H1 (cell line): ENCODE measurements around the gene GLOD4. TPM values are rescaled to one million over a fixed set of nuclear protein-coding genes. Genes with fewer than 3 reads are reported as not detected.

Experiments
- CTCF ChIA-PET: fragments of 300-600 bp; sonication (Branson Sonifier 250); formaldehyde crosslinking; loops from one replicate; lab custom pipeline; 2021; ENCODE audit not compliant: partially characterized antibody; lab: Charles Lee
- POLR2A ChIA-PET: fragments of 300-600 bp; sonication (Branson Sonifier 250); formaldehyde crosslinking; loops from one replicate; lab custom pipeline; 2021; ENCODE audit warnings: inconsistent platforms; ENCODE audit not compliant: partially characterized antibody; lab: Charles Lee
- DNase-seq, 2 experiments: peaks; one replicate each; pipeline versions ENCODE4 v3.0.0 to v3.0.0-alpha.2; 2010 to 2022; ENCODE audit warnings: low spot score in 2 of 2, low read depth in 1 of 2, mixed read lengths in 1 of 2
- FAIRE-seq: peaks from 2 replicates; lab custom pipeline; 2011; peaks lifted over from hg19 to GRCh38; lab: Jason Lieb, UNC
- H2AFZ ChIP-seq: 2 replicates; pipeline ENCODE4 v1.8.1; 2012; ENCODE audit warnings: low read length, inconsistent platforms
- H2AK5ac ChIP-seq: 2 replicates; pipeline ENCODE4 v1.6.1; 2013; ENCODE audit warnings: low read depth, low read length
- H2BK120ac ChIP-seq: replicated peaks from 2 replicates; pipeline ENCODE3; 2013; ENCODE audit warnings: low read depth, low read length, inconsistent platforms
- H2BK12ac ChIP-seq: 2 replicates; pipeline ENCODE4 v1.6.1; 2013; ENCODE audit warnings: low read depth, low read length
- H2BK15ac ChIP-seq: 2 replicates; pipeline ENCODE4 v1.6.1; 2013; ENCODE audit warnings: low read length
- H2BK20ac ChIP-seq: 2 replicates; pipeline ENCODE4 v1.6.1; 2013; ENCODE audit warnings: low read length
- H2BK5ac ChIP-seq: 2 replicates; pipeline ENCODE4 v1.6.1; 2013; ENCODE audit warnings: low read depth, low read length
- H3K14ac ChIP-seq: 2 replicates; pipeline ENCODE4 v1.6.1; 2013; ENCODE audit warnings: inconsistent platforms; ENCODE audit not compliant: insufficient read length
- H3K18ac ChIP-seq: 2 replicates; pipeline ENCODE4 v1.6.1; 2013; ENCODE audit warnings: low read length; ENCODE audit errors: extremely low read depth
- H3K23ac ChIP-seq: 2 replicates; pipeline ENCODE4 v1.6.1; 2013; ENCODE audit warnings: inconsistent platforms; ENCODE audit not compliant: insufficient read length
- H3K23me2 ChIP-seq: 2 replicates; pipeline ENCODE4 v1.6.1; 2013; ENCODE audit warnings: low read depth, low read length
- H3K27ac ChIP-seq: 2 replicates; pipeline ENCODE4 v1.6.1; 2011; ENCODE audit warnings: low read depth, low read length, inconsistent platforms
- H3K27me3 ChIP-seq, 4 experiments: replicated peaks in 1 of 4; 1 replicate in 1 of 4; 2 replicates in 3 of 4; pipeline versions ENCODE4 v1.6.1 to v1.8.1; 2011 to 2013; ENCODE audit warnings: low read length in 3 of 4, mild to moderate bottlenecking in 3 of 4, inconsistent platforms in 2 of 4, mixed read lengths in 2 of 4, moderate library complexity in 1 of 4; ENCODE audit not compliant: control insufficient read depth in 3 of 4, insufficient read depth in 3 of 4; ENCODE audit errors: extremely low read depth in 1 of 4
- H3K36me3 ChIP-seq, 4 experiments: 2 replicates each; pipeline versions ENCODE4 v1.6.1 to v1.8.1; 2011 to 2013; ENCODE audit warnings: mild to moderate bottlenecking in 4 of 4, low read length in 3 of 4, moderate library complexity in 2 of 4, control low read depth in 1 of 4, inconsistent platforms in 1 of 4; ENCODE audit not compliant: insufficient read depth in 4 of 4, control insufficient read depth in 2 of 4
- H3K4ac ChIP-seq: replicated peaks from 2 replicates; pipeline ENCODE3; 2013; ENCODE audit warnings: low read length, low read depth, mixed read lengths, inconsistent platforms; ENCODE audit not compliant: insufficient read length
- H3K4me1 ChIP-seq, 4 experiments: replicated peaks in 1 of 4; 1 replicate in 1 of 4; 2 replicates in 3 of 4; pipeline versions ENCODE4 v1.6.1 to v1.8.1; 2011 to 2013; ENCODE audit warnings: low read length in 3 of 4, inconsistent platforms in 2 of 4, mixed read lengths in 1 of 4; ENCODE audit not compliant: insufficient read depth in 4 of 4, control insufficient read depth in 3 of 4
- H3K4me2 ChIP-seq, 2 experiments: 2 replicates each; pipeline versions ENCODE4 v1.6.1 to v1.8.1; 2011 to 2013; ENCODE audit warnings: low read depth in 2 of 2, low read length in 2 of 2, control low read depth in 1 of 2, inconsistent platforms in 1 of 2, mild to moderate bottlenecking in 1 of 2; ENCODE audit not compliant: insufficient read depth in 1 of 2
- H3K4me3 ChIP-seq, 4 experiments: fragments of 200-600, 300-600 bp in 1 of 4; sonication (generic), shearing (Covaris generic), sonication (Bioruptor Twin) in 1 of 4; 2 replicates each; pipeline versions ENCODE4 v1.5.1 to v1.8.1; 2011 to 2016; ENCODE audit warnings: low read length in 4 of 4, low read depth in 3 of 4, control low read depth in 2 of 4, inconsistent platforms in 2 of 4, mild to moderate bottlenecking in 2 of 4, mixed read lengths in 1 of 4, moderate library complexity in 1 of 4; ENCODE audit not compliant: insufficient read depth in 2 of 4; ENCODE audit errors: extremely low read depth in 1 of 4
- H3K56ac ChIP-seq: replicated peaks from 2 replicates; pipeline ENCODE3; 2013; ENCODE audit warnings: low read depth, mild to moderate bottlenecking, mixed read lengths, low read length, inconsistent platforms; ENCODE audit not compliant: insufficient read length
- H3K79me1 ChIP-seq: 2 replicates; pipeline ENCODE4 v1.6.1; 2013; ENCODE audit warnings: low read depth, low read length, control low read depth
- H3K79me2 ChIP-seq, 2 experiments: 2 replicates each; pipeline versions ENCODE4 v1.6.1 to v1.8.1; 2012 to 2013; ENCODE audit warnings: low read length in 2 of 2, mild to moderate bottlenecking in 2 of 2, inconsistent platforms in 1 of 2; ENCODE audit not compliant: insufficient read depth in 2 of 2, control insufficient read depth in 1 of 2
- H3K9ac ChIP-seq, 4 experiments: replicated peaks in 1 of 4; 1 replicate in 1 of 4; 2 replicates in 3 of 4; pipeline versions ENCODE4 v1.6.1 to v1.8.1; 2011 to 2013; ENCODE audit warnings: low read depth in 3 of 4, low read length in 3 of 4, control low read depth in 2 of 4, mild to moderate bottlenecking in 2 of 4, moderate library complexity in 2 of 4, inconsistent platforms in 1 of 4; ENCODE audit errors: extremely low read depth in 1 of 4
- H3K9me3 ChIP-seq, 2 experiments: 2 replicates each; pipeline versions ENCODE4 v1.6.1 to v1.8.1; 2012 to 2013; ENCODE audit warnings: mild to moderate bottlenecking in 2 of 2, moderate library complexity in 2 of 2, control low read depth in 1 of 2, inconsistent platforms in 1 of 2, low read depth in 1 of 2, low read length in 1 of 2, mixed read lengths in 1 of 2; ENCODE audit not compliant: insufficient read depth in 2 of 2
- H4K20me1 ChIP-seq, 2 experiments: replicated peaks in 1 of 2; 2 replicates each; pipeline versions ENCODE3 to v1.8.1; 2011 to 2013; ENCODE audit warnings: inconsistent platforms in 2 of 2, low read length in 2 of 2, mild to moderate bottlenecking in 1 of 2; ENCODE audit not compliant: insufficient read depth in 2 of 2, control insufficient read depth in 1 of 2
- H4K5ac ChIP-seq: 2 replicates; pipeline ENCODE4 v1.6.1; 2013; ENCODE audit warnings: low read length, low read depth, mixed read lengths, inconsistent platforms; ENCODE audit not compliant: insufficient read length
- H4K8ac ChIP-seq: 2 replicates; pipeline ENCODE4 v1.8.0; 2013; ENCODE audit warnings: mild to moderate bottlenecking, moderate library complexity, low read length, inconsistent platforms; ENCODE audit not compliant: insufficient read depth; ENCODE audit errors: extremely low read depth
- H4K91ac ChIP-seq: replicated peaks from 2 replicates; pipeline ENCODE3; 2013; ENCODE audit warnings: low read length, mixed read lengths, inconsistent platforms; ENCODE audit not compliant: insufficient read length
- RFX5 ChIP-seq: IDR thresholded peaks from 2 replicates; pipeline ENCODE4 v1.6.1; 2011; ENCODE audit warnings: low read depth, low read length, improper control_type of control experiment, borderline replicate concordance
- SIN3A ChIP-seq, 2 experiments: IDR thresholded peaks in 1 of 2; conservative IDR thresholded peaks in 1 of 2; 2 replicates each; pipeline ENCODE4 v1.6.1; 2011 to 2012; ENCODE audit warnings: low read length in 2 of 2, improper control_type of control experiment in 1 of 2, low read depth in 1 of 2, mild to moderate bottlenecking in 1 of 2
- YY1 ChIP-seq: IDR thresholded peaks from 2 replicates; pipeline ENCODE4 v1.6.1; 2011; ENCODE audit warnings: low read depth, mild to moderate bottlenecking, low read length
- WGBS, 2 experiments: shearing (Covaris generic) in 1 of 2; methylation state at CpG; one replicate each; pipeline versions ENCODE4 v1.1.6 to v1.1.7; 2013 to 2015; ENCODE audit warnings: low lambda C conversion rate in 2 of 2, mixed read lengths in 2 of 2, inconsistent platforms in 1 of 2, low coverage in 1 of 2, missing lambda C conversion rate in 1 of 2; ENCODE audit not compliant: insufficient replicate concordance in 2 of 2, insufficient coverage in 1 of 2, insufficient read length in 1 of 2; ENCODE audit errors: extremely low coverage in 1 of 2, missing lambda C conversion rate in 1 of 2; 5-methylcytosine and 5-hydroxymethylcytosine counted together
- polyA plus RNA-seq, 7 experiments: library from polyadenylated mRNA; depleted of rRNA in 3 of 7; stranded (reverse) in 5 of 7; unstranded in 2 of 7; fragments of >200 nt in 5 of 7; fragments of 200-250 nt in 2 of 7; gene quantifications; 1 replicate in 5 of 7; 2 replicates in 1 of 7; 4 replicates in 1 of 7; pipeline versions ENCODE4 v1.2.1 to v1.2.3, GENCODE V29; 2011 to 2013; ENCODE audit warnings: missing spikeins in 2 of 7, mixed read lengths in 2 of 7
- total RNA-seq: library from RNA; stranded (reverse); fragmentation: NEBNext Ultra II Directional; extraction: Animal tissue kit (Norgen Biotek cat#: 25700); gene quantifications from 2 replicates; pipeline ENCODE4 v1.2.1, GENCODE V29; 2021

GLOD4 gene
- total and polyA plus RNA-seq, 2 of the 8 experiments (the other 6 are each of a cell fraction or from before 2014, with no cell fraction given), result 36.8 to 81.3 TPM

DNA sequence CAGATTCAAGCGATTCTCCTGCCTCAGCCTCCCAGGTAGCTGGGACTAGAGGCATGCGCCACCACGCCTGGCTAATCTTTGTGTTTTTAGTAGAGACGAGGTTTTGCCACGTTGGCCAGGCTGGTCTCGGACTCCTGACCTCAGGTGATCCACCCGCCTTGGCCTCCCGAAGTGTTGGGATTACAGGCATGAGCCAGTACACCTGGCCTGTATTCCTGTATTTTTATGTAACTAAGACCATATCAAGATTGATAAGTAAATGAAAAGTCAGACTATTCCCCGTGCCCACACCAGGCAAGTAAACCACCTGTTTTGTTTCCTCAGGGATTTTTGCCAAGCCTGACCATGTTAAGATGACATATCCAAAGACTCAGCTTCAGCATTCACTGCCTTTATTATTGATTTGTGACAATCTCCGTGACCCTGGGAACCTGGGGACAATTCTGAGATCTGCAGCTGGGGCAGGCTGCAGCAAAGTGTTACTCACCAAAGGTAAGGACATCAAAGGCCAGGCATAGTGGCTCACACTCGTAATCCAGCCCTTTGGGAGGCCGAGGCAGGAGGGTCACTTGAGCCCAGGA lies 5.7 kb upstream of the GLOD4 start:
- H3K23ac ChIP-seq, result no peak overlapping the region
- no peak overlapping the region for H2AK5ac ChIP-seq
- H2AFZ ChIP-seq, result no peak overlapping the region
- ChIA-PET CTCF (interaction anchor here (1.5 to 17.5 kb wide), 3 partner anchors 191 to 209 kb away, joined by 4 to 258 read pairs (median 7); partner anchors contain the start of genes NXN and TIMM22), POLR2A (interaction anchor here (1.4 to 2.1 kb wide), 2 partner anchors 8 to 9 kb away, joined by 3 to 6 read pairs; no protein-coding TSS in a partner anchor)
- H2BK15ac ChIP-seq, result no peak overlapping the region
- H2BK12ac ChIP-seq, result no peak overlapping the region
- H3K4me3 ChIP-seq, result no peak overlapping the region
- H4K91ac ChIP-seq, result no peak overlapping the region
- H4K5ac ChIP-seq, result no peak overlapping the region
- H3K36me3 ChIP-seq, result peaks cover 4 to 30% (median 15%) of the 10 kb centered on the region in 4 experiments; a peak in 7 of 8 replicates
- H2BK20ac ChIP-seq, result no peak overlapping the region
- H3K79me1 ChIP-seq, result peaks cover 2% of the 10 kb centered on the region
- peaks cover 5 to 9% of the 10 kb centered on the region in 2 experiments for H4K20me1 ChIP-seq
- H3K4me1 ChIP-seq, result peaks cover 0 to 8% (median 3%) of the 10 kb centered on the region in 4 experiments; a peak in 4 of 7 replicates
- FAIRE-seq, result no peak
- 0 out of 2 replicates have a peak, but pooled peaks cover 2% of the 10 kb centered on the region for H3K23me2 ChIP-seq
- no peak overlapping the region for H2BK120ac ChIP-seq
- H3K56ac ChIP-seq, result no peak overlapping the region
- H3K27me3 ChIP-seq, result no peaks in the 10 kb centered on the region
- no peak overlapping the region for H3K9ac ChIP-seq
- H3K79me2 ChIP-seq, result peaks cover 4 to 29% of the 10 kb centered on the region in 2 experiments; a peak in 3 of 4 replicates
- no peak overlapping the region for H2BK5ac ChIP-seq
- no peak overlapping the region for H3K14ac ChIP-seq
- no peak overlapping the region for H3K18ac ChIP-seq
- H3K27ac ChIP-seq, result no peak overlapping the region
- H3K9me3 ChIP-seq, result no peaks in the 10 kb centered on the region
- H4K8ac ChIP-seq, result no peak overlapping the region
- H3K4ac ChIP-seq, result no peak overlapping the region
- WGBS, 2 experiments, result 94% methylated on average over 12 of the region's 12 CpGs; no CpG with 5 or more reads in 1 of the 2 experiments
- DNase-seq, result no peak
- no peak overlapping the region for H3K4me2 ChIP-seq
- no peak for TF ChIP-seq RFX5
- TF ChIP-seq SIN3A (conservative IDR thresholded peaks at IDR 0.05 in 1 of 2, IDR thresholded peaks at IDR 0.05 in 1 of 2; ENCODE audit: low read depth in 1 of 2, low read length in 2 of 2), result no peak
- TF ChIP-seq YY1, result no peak
